Embryonic facial prominence (tissue), 1 donor: ENCODE results near the gene PREX1.
"Not testable (repeated sequence)": the region's sequence is repeated elsewhere in the genome, so short reads cannot be mapped to it uniquely, and the experiment has no call there.

Experiments
- DNase-seq: peaks from one replicate; pipeline ENCODE4 v3.0.0-alpha.2; 2016; ENCODE audit errors: extremely low spot score

Gene PREX1

GRCh38 chr20:48846516-48847492 is 19.0 kb upstream of the PREX1 start:
- DNase-seq: no peak

GRCh38 chr20:48845721-48846306 is 18.0 kb upstream of the PREX1 start:
- DNase-seq: no peak

GRCh38 chr20:48844996-48845395 is 17.2 kb upstream of the PREX1 start:
- DNase-seq: no peak

GRCh38 chr20:48843896-48844295 is 16.1 kb upstream of the PREX1 start:
- not testable (repeated sequence) for DNase-seq

- no peak for DNase-seq
Measured at GRCh38 chr20:48843057-48843806, 15.4 kb upstream of the PREX1 start.

GRCh38 chr20:48841875-48842529 is 14.2 kb upstream of the PREX1 start:
- no peak for DNase-seq

GRCh38 chr20:48841196-48841874 is 13.5 kb upstream of the PREX1 start:
- DNase-seq: no peak

GRCh38 chr20:48839154-48839917 is 11.5 kb upstream of the PREX1 start:
- DNase-seq: no peak

- DNase-seq: no peak
Measured at GRCh38 chr20:48837014-48837413, 9.2 kb upstream of the PREX1 start.

- no peak for DNase-seq
Measured at GRCh38 chr20:48835390-48835789, 7.6 kb upstream of the PREX1 start.

GRCh38 chr20:48834278-48834677 is 6.5 kb upstream of the PREX1 start:
- no peak for DNase-seq

GRCh38 chr20:48832405-48832730 is 4.6 kb upstream of the PREX1 start:
- no peak for DNase-seq

GRCh38 chr20:48831718-48832404 is 4.1 kb upstream of the PREX1 start:
- no peak for DNase-seq

GRCh38 chr20:48830826-48831318 is 3.1 kb upstream of the PREX1 start:
- no peak for DNase-seq

GRCh38 chr20:48829940-48830339 is 2.1 kb upstream of the PREX1 start:
- no peak for DNase-seq

- DNase-seq: no peak
Measured at GRCh38 chr20:48828734-48829460, 1.1 kb upstream of the PREX1 start.

- DNase-seq: no peak
Measured at GRCh38 chr20:48826883-48827771, 672 bp downstream of the PREX1 start.

- DNase-seq: not testable (repeated sequence)
Measured at GRCh38 chr20:48826480-48826879, 1.3 kb downstream of the PREX1 start.
